K562 (cell line): ENCODE data around the gene RHOV. TPM values are rescaled to one million over a fixed set of nuclear protein-coding genes. Genes with fewer than 3 reads are reported as not detected.

Experiments
- ATAC-seq: fragments of 200-7000 bp; cut with Tn5 transposase; 3 replicates; pipeline ENCODE4 v1.9.1; 2020; ENCODE audit warnings: moderate library complexity
- BruUV-seq: library from RNA; stranded (reverse); fragments of 400-500 nt; replicated peaks from 2 replicates; lab custom pipeline; 2021; lab: Mats Ljungman, UMichigan
- CTCF ChIA-PET: fragments of 300-600 bp; formaldehyde crosslinking; extraction: SDS; loops from one replicate; lab custom pipeline; 2021; ENCODE audit warnings: low intra/inter-chr PET ratio; lab: Yijun Ruan, JAX
- POLR2A ChIA-PET: fragments of 300-600, 350-650 bp; sonication (Branson Sonifier 250); formaldehyde crosslinking; extraction: SDS; loops from one replicate; lab custom pipeline; 2021; ENCODE audit warnings: antibody characterized with exemption, inconsistent platforms; lab: Yijun Ruan, JAX
- DNase-seq, 4 experiments: peaks; one replicate each; pipeline versions ENCODE4 v3.0.0 to v3.0.0-alpha.2; 2011 to 2018; ENCODE audit warnings: low spot score in 3 of 4, mixed read lengths in 3 of 4; ENCODE audit errors: extremely low read depth in 1 of 4
- FAIRE-seq: peaks from 2 replicates; lab custom pipeline; 2011; peaks lifted over from hg19 to GRCh38; lab: Jason Lieb, UNC
- H2AFZ ChIP-seq: 2 replicates; pipeline ENCODE4 v1.6.0; 2011; ENCODE audit warnings: low read depth, low read length, control low read depth, inconsistent platforms
- H3K27ac ChIP-seq: fragments of 200-600 bp; 3 replicates; pipeline ENCODE4 v1.8.0; 2011; ENCODE audit warnings: low read depth, mild to moderate bottlenecking, control low read depth, inconsistent platforms, low read length, moderate library complexity, mixed read lengths; ENCODE audit errors: extremely low read depth
- H3K27me3 ChIP-seq, 2 experiments: fragments of 300-600 bp in 1 of 2; 2 replicates in 1 of 2; 3 replicates in 1 of 2; pipeline versions ENCODE4 v1.6.0 to v1.8.0; 2011; ENCODE audit warnings: inconsistent platforms in 2 of 2, low read length in 2 of 2, mild to moderate bottlenecking in 1 of 2, mixed read lengths in 1 of 2, moderate library complexity in 1 of 2; ENCODE audit not compliant: control insufficient read depth in 2 of 2, insufficient read depth in 2 of 2
- H3K36me3 ChIP-seq: fragments of 300-600 bp; 3 replicates; pipeline ENCODE4 v1.8.0; 2011; ENCODE audit warnings: mild to moderate bottlenecking, low read length, inconsistent platforms; ENCODE audit not compliant: control insufficient read depth, insufficient read depth
- H3K4me1 ChIP-seq, 2 experiments: fragments of 200-600 bp in 1 of 2; replicated peaks in 1 of 2; 2 replicates in 1 of 2; 3 replicates in 1 of 2; pipeline versions ENCODE4 v1.5.1 to v1.8.0; 2011; ENCODE audit warnings: inconsistent platforms in 2 of 2, low read length in 2 of 2, mild to moderate bottlenecking in 1 of 2, mixed read lengths in 1 of 2, moderate library complexity in 1 of 2; ENCODE audit not compliant: control insufficient read depth in 2 of 2, insufficient read depth in 2 of 2
- H3K4me2 ChIP-seq: 2 replicates; pipeline ENCODE4 v1.6.1; 2011; ENCODE audit warnings: low read length, control low read depth, inconsistent platforms, mixed read lengths; ENCODE audit not compliant: insufficient read depth
- H3K4me3 ChIP-seq: fragments of 200-600 bp; sonication (generic), shearing (Covaris generic); 2 replicates; pipeline ENCODE4 v1.5.1; 2016; ENCODE audit warnings: control low read depth, inconsistent platforms
- H3K79me2 ChIP-seq: fragments of 200-600 bp; 3 replicates; pipeline ENCODE4 v1.8.0; 2011; ENCODE audit warnings: low read length, inconsistent platforms; ENCODE audit not compliant: control insufficient read depth, insufficient read depth
- H3K9ac ChIP-seq, 2 experiments: 2 replicates each; pipeline versions ENCODE4 v1.6.0 to v1.6.1; 2011; ENCODE audit warnings: low read depth in 2 of 2, low read length in 2 of 2, control low read depth in 1 of 2, inconsistent platforms in 1 of 2, mild to moderate bottlenecking in 1 of 2, mixed read lengths in 1 of 2; ENCODE audit not compliant: insufficient read depth in 1 of 2
- H3K9me1 ChIP-seq: one replicate; pipeline ENCODE4 v1.6.0; 2011; ENCODE audit warnings: inconsistent platforms, mild to moderate bottlenecking, low read length, moderate library complexity; ENCODE audit not compliant: control insufficient read depth, insufficient read depth
- H3K9me3 ChIP-seq: replicated peaks from 2 replicates; pipeline ENCODE4 v1.5.1; 2011; ENCODE audit warnings: low read depth, low read length, inconsistent platforms; ENCODE audit not compliant: control insufficient read depth, insufficient read depth
- H4K20me1 ChIP-seq: replicated peaks from 2 replicates; pipeline ENCODE4 v1.6.1; 2011; ENCODE audit warnings: low read length, inconsistent platforms, mixed read lengths; ENCODE audit not compliant: control insufficient read depth, insufficient read depth
- EGR1 ChIP-seq: fragments of 450-650 bp; conservative IDR thresholded peaks from 2 replicates; pipeline ENCODE4 v1.6.1; 2017; ENCODE audit warnings: mild to moderate bottlenecking
- WGBS: fragments of 100-300 bp; shearing (Covaris generic); methylation state at CpG from one replicate; pipeline ENCODE4 v1.1.6; 2016; ENCODE audit warnings: low coverage, mixed read lengths; ENCODE audit not compliant: insufficient coverage; ENCODE audit errors: missing lambda C conversion rate; 5-methylcytosine and 5-hydroxymethylcytosine counted together
- in situ Hi-C: fragments of 300-500 bp; cut with MboI; formaldehyde crosslinking; loops from 4 replicates; pipeline ENCODE4 v1.15.0; 2018; ENCODE audit warnings: inconsistent platforms, mixed read lengths
- intact Hi-C: fragments of 100-400 bp; cut with micrococcal nuclease; formaldehyde crosslinking; loops from 2 replicates; pipeline ENCODE4 v1.14.2; 2022
- polyA plus RNA-seq, 8 experiments: library from polyadenylated mRNA; depleted of rRNA in 4 of 8; stranded (reverse) in 5 of 8; unstranded in 3 of 8; fragments of >200 nt; fragmentation: Nextera tagmentation in 2 of 8; fragmentation: Illumina TruSeq in 1 of 8; extraction: Ambion mirVana in 2 of 8; extraction: Trizol in 1 of 8; gene quantifications; 2 replicates each; pipeline versions ENCODE4 v1.2.1 to v1.2.3, GENCODE V29; 2011 to 2014; ENCODE audit warnings: inconsistent platforms in 1 of 8, missing spikeins in 1 of 8
- total RNA-seq, 7 experiments: library from RNA; depleted of rRNA in 6 of 7; stranded (reverse); fragments of >200 nt in 6 of 7; fragmentation: Illumina TruSeq in 2 of 7; extraction: Trizol in 2 of 7; gene quantifications; 2 replicates each; pipeline versions ENCODE4 v1.2.1 to v1.2.3, GENCODE V29; 2011 to 2021; ENCODE audit warnings: low replicate concordance in 1 of 7
- TF ChIP-seq, protein P1 (sequence below), 2 experiments: fragments of 450-650 bp in 1 of 2; sonication (generic) in 1 of 2; formaldehyde crosslinking in 1 of 2; IDR thresholded peaks; 2 replicates each; pipeline versions ENCODE4 v1.7.1 to v1.9.0; 2016 to 2022; ENCODE audit warnings: inconsistent platforms in 1 of 2, mild to moderate bottlenecking in 1 of 2, missing genetic modification reagents in 1 of 2
- TF ChIP-seq, protein P2 (sequence below): fragments of 200-800 bp; sonication (Bioruptor generic); IDR thresholded peaks from 2 replicates; pipeline ENCODE4 v1.6.1; 2017; ENCODE audit warnings: missing genetic modification characterization, missing compliant biosample characterization
- TF ChIP-seq, protein P3 (sequence below): sonication (generic); formaldehyde crosslinking; IDR thresholded peaks from 2 replicates; pipeline ENCODE4 v1.8.0; 2022; ENCODE audit warnings: missing genetic modification reagents, mild to moderate bottlenecking, moderate library complexity, borderline replicate concordance

The RHOV gene
- total and polyA plus RNA-seq, 9 of the 15 experiments (the other 6 are each of a cell fraction or from before 2014, with no cell fraction given): 0.08 to 2.0 (median 1.1) TPM

DNA sequence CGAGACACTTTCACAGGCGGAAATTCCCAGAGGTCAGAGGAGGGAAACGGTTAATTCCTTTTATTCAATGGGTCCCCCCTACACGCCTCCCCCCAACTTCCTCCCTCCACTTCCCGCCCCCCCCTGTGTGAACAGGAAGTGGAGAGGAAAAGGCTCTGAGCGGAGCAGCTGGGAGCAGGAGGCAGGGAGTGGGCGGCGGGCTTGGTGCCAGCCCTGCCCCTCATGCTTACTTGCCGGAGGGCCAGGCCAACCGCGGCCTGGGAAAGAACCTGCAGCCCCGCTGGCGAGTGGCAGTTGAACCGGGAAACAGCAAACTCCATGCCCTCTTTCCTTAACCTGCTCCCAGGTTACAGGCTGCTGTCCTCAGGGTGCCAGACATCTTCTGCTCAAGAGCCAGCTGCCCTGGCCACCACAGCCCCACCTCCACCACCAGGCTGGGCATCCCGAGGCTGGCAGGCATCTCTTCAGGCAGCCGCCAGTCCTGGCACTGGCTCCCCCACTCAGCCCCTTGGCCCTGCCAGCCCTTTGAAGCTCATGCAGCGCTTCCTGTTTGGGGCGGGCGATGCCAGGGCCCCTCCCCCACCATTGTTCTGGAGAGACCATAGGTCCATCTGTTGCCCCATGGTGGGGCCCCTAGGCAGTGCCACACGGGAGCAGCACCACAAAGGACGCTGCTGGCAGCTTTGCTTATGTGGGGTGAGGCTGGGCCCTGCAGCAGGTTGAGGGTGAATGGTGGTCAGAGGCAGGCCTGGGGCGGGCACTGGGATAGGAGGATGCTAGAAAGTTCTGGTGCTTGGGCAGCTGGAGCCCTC, 33.2 kb upstream of the RHOV start:
- CTCF ChIA-PET: interaction anchor here (0.8 to 5.5 kb wide), 3 partner anchors 111 to 278 kb away, joined by 3 to 74 read pairs (median 58); no protein-coding TSS in a partner anchor
- in situ Hi-C loops: loop anchor here (5.0 kb wide), 1 partner anchor 115 kb away; no protein-coding TSS in a partner anchor
- POLR2A ChIA-PET: interaction anchor here (0.5 to 1.7 kb wide), 4 partner anchors 9 to 118 kb away, joined by 3 to 10 read pairs (median 4); no protein-coding TSS in a partner anchor
- H3K9me1 ChIP-seq: no peaks in the 10 kb centered on the region
- 57% methylated on average over 16 of the region's 22 CpGs for WGBS
- peak overlapping the region; percentile 34 for H3K4me3 ChIP-seq
- H4K20me1 ChIP-seq: peaks cover 20% of the 10 kb centered on the region; the same call in 1 of the 2 replicates
- peaks cover 20% of the 10 kb centered on the region; the same call in 2 of the 3 replicates for H3K36me3 ChIP-seq
- DNase-seq (peak in 1 of 4 experiments; percentile 49), FAIRE-seq (no peak), ATAC-seq (no peak)
- H3K79me2 ChIP-seq: no peaks in the 10 kb centered on the region
- peak overlapping the region; percentile 76 for H3K4me2 ChIP-seq
- H3K9me3 ChIP-seq: no peaks in the 10 kb centered on the region
- intact Hi-C loops: loop anchor here (1.0 to 5.0 kb wide), 2 partner anchors 60 to 115 kb away; no protein-coding TSS in a partner anchor
- peak overlapping the region; percentile 38 to 92; a peak in 3 of 4 replicates for H3K9ac ChIP-seq
- H2AFZ ChIP-seq: peak overlapping the region; percentile 78
- H3K4me1 ChIP-seq: peaks cover 11 to 27% of the 10 kb centered on the region in 2 experiments; a peak in 4 of 5 replicates
- H3K27ac ChIP-seq: peak overlapping the region; percentile 52; the same call in 2 of the 3 replicates
- no TSS peak for BruUV-seq
- no peaks in the 10 kb centered on the region for H3K27me3 ChIP-seq
- TF ChIP-seq EGR1: peak; percentile 60; the same call in 1 of the 2 replicates
- TF ChIP-seq, protein P1, sequence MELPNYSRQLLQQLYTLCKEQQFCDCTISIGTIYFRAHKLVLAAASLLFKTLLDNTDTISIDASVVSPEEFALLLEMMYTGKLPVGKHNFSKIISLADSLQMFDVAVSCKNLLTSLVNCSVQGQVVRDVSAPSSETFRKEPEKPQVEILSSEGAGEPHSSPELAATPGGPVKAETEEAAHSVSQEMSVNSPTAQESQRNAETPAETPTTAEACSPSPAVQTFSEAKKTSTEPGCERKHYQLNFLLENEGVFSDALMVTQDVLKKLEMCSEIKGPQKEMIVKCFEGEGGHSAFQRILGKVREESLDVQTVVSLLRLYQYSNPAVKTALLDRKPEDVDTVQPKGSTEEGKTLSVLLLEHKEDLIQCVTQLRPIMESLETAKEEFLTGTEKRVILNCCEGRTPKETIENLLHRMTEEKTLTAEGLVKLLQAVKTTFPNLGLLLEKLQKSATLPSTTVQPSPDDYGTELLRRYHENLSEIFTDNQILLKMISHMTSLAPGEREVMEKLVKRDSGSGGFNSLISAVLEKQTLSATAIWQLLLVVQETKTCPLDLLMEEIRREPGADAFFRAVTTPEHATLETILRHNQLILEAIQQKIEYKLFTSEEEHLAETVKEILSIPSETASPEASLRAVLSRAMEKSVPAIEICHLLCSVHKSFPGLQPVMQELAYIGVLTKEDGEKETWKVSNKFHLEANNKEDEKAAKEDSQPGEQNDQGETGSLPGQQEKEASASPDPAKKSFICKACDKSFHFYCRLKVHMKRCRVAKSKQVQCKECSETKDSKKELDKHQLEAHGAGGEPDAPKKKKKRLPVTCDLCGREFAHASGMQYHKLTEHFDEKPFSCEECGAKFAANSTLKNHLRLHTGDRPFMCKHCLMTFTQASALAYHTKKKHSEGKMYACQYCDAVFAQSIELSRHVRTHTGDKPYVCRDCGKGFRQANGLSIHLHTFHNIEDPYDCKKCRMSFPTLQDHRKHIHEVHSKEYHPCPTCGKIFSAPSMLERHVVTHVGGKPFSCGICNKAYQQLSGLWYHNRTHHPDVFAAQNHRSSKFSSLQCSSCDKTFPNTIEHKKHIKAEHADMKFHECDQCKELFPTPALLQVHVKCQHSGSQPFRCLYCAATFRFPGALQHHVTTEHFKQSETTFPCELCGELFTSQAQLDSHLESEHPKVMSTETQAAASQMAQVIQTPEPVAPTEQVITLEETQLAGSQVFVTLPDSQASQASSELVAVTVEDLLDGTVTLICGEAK (IDR thresholded peaks at IDR 0.05): peak; percentile 58
- TF ChIP-seq, protein P1 (CRISPR knock-in tag; IDR thresholded peaks at IDR 0.05): no peak
- TF ChIP-seq, protein P2, sequence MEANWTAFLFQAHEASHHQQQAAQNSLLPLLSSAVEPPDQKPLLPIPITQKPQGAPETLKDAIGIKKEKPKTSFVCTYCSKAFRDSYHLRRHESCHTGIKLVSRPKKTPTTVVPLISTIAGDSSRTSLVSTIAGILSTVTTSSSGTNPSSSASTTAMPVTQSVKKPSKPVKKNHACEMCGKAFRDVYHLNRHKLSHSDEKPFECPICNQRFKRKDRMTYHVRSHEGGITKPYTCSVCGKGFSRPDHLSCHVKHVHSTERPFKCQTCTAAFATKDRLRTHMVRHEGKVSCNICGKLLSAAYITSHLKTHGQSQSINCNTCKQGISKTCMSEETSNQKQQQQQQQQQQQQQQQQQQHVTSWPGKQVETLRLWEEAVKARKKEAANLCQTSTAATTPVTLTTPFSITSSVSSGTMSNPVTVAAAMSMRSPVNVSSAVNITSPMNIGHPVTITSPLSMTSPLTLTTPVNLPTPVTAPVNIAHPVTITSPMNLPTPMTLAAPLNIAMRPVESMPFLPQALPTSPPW: peak; percentile 69
- TF ChIP-seq, protein P3, sequence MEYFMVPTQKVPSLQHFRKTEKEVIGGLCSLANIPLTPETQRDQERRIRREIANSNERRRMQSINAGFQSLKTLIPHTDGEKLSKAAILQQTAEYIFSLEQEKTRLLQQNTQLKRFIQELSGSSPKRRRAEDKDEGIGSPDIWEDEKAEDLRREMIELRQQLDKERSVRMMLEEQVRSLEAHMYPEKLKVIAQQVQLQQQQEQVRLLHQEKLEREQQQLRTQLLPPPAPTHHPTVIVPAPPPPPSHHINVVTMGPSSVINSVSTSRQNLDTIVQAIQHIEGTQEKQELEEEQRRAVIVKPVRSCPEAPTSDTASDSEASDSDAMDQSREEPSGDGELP: peak; percentile 39; the same call in 1 of the 2 replicates
